ENCODE results near the gene AUTS2. TPM values are rescaled to one million over a fixed set of nuclear protein-coding genes. Genes with fewer than 3 reads are reported as not detected.

Gene AUTS2
- polyA plus RNA-seq, 1 donor (not counting 4 experiments of a cell fraction or from before 2014, with no cell fraction given): 4.7 TPM

GRCh38 chr7:70017357-70017756 is 419.1 kb downstream of the AUTS2 start:
- no peaks in the 10 kb centered on the region for H4K20me1 ChIP-seq (ENCODE audit: control insufficient read depth, extremely low read depth, insufficient read depth, low read length)
- H3K79me2 ChIP-seq (ENCODE audit: control insufficient read depth, insufficient read depth, low read length): no peaks in the 10 kb centered on the region
- H3K4me2 ChIP-seq (ENCODE audit: control insufficient read depth, extremely low read depth, insufficient read depth, low read depth, low read length): no peak overlapping the region
- H3K27me3 ChIP-seq (ENCODE audit: control insufficient read depth, extremely low read depth, insufficient read depth, low read length): no peaks in the 10 kb centered on the region
- no peaks in the 10 kb centered on the region for H3K4me1 ChIP-seq (ENCODE audit: control insufficient read depth, extremely low read depth, insufficient read depth, low read length)
- dilution Hi-C loops (cut with MboI; ENCODE audit: extremely low pct_ligation_motif_present, low sequenced_read_pairs): no loop called here
- no peak for FAIRE-seq
- H3K4me3 ChIP-seq (ENCODE audit: control insufficient read depth in 2 of 3, extremely low read depth in 1 of 3, insufficient read depth in 2 of 3, low read depth in 1 of 3, low read length in 3 of 3): no peak overlapping the region
- no peak for TF ChIP-seq CTCF (optimal IDR thresholded peaks at IDR 0.05 in 1 of 3, IDR thresholded peaks at IDR 0.05 in 1 of 3, conservative IDR thresholded peaks at IDR 0.05 in 1 of 3; ENCODE audit: extremely low read depth in 1 of 3, insufficient read depth in 2 of 3, low read length in 3 of 3)
- no peak for TF ChIP-seq EZH2 (IDR thresholded peaks at IDR 0.05; ENCODE audit: low read length)
- no peak overlapping the region for H2AFZ ChIP-seq (ENCODE audit: control insufficient read depth, low read length)
- H3K9me1 ChIP-seq (ENCODE audit: control insufficient read depth, extremely low read depth, insufficient read depth, low read length): no peaks in the 10 kb centered on the region
- H3K9me3 ChIP-seq (ENCODE audit: control insufficient read depth, low read depth, low read length): no peaks in the 10 kb centered on the region
- no peak for DNase-seq (ENCODE audit: low read depth, low spot score)
- no peak overlapping the region for H3K9ac ChIP-seq (ENCODE audit: control insufficient read depth, extremely low read depth, insufficient read depth, low read length)
- H3K36me3 ChIP-seq (ENCODE audit: control insufficient read depth in 2 of 2, extremely low read depth in 1 of 2, insufficient read depth in 2 of 2, low read length in 2 of 2): no peaks in the 10 kb centered on the region
- H3K27ac ChIP-seq (ENCODE audit: control insufficient read depth, insufficient read depth, low read length): no peak overlapping the region

- TF ChIP-seq EZH2 (IDR thresholded peaks at IDR 0.05; ENCODE audit: low read length) (no peak), CTCF (optimal IDR thresholded peaks at IDR 0.05 in 1 of 3, IDR thresholded peaks at IDR 0.05 in 1 of 3, conservative IDR thresholded peaks at IDR 0.05 in 1 of 3; ENCODE audit: extremely low read depth in 1 of 3, insufficient read depth in 2 of 3, low read length in 3 of 3) (no peak)
- Histone ChIP-seq H3K79me2 (ENCODE audit: control insufficient read depth, insufficient read depth, low read length) (no peaks in the 10 kb centered on the region), H3K4me3 (ENCODE audit: control insufficient read depth in 2 of 3, extremely low read depth in 1 of 3, insufficient read depth in 2 of 3, low read depth in 1 of 3, low read length in 3 of 3) (no peak overlapping the region)
Observed at GRCh38 chr7:70018700-70019099, 420.4 kb downstream of the AUTS2 start.

More at GRCh38 chr7:70018700-70019099, 420.4 kb downstream of the AUTS2 start:
- no peak for DNase-seq (ENCODE audit: low read depth, low spot score)
- no peaks in the 10 kb centered on the region for H3K9me3 ChIP-seq (ENCODE audit: control insufficient read depth, low read depth, low read length)
- H3K27ac ChIP-seq (ENCODE audit: control insufficient read depth, insufficient read depth, low read length): no peak overlapping the region
- no peaks in the 10 kb centered on the region for H4K20me1 ChIP-seq (ENCODE audit: control insufficient read depth, extremely low read depth, insufficient read depth, low read length)
- no peaks in the 10 kb centered on the region for H3K27me3 ChIP-seq (ENCODE audit: control insufficient read depth, extremely low read depth, insufficient read depth, low read length)
- H3K9me1 ChIP-seq (ENCODE audit: control insufficient read depth, extremely low read depth, insufficient read depth, low read length): no peaks in the 10 kb centered on the region
- FAIRE-seq: no peak
- no peaks in the 10 kb centered on the region for H3K4me1 ChIP-seq (ENCODE audit: control insufficient read depth, extremely low read depth, insufficient read depth, low read length)
- H3K36me3 ChIP-seq (ENCODE audit: control insufficient read depth in 2 of 2, extremely low read depth in 1 of 2, insufficient read depth in 2 of 2, low read length in 2 of 2): no peaks in the 10 kb centered on the region
- H3K9ac ChIP-seq (ENCODE audit: control insufficient read depth, extremely low read depth, insufficient read depth, low read length): no peak overlapping the region
- H2AFZ ChIP-seq (ENCODE audit: control insufficient read depth, low read length): no peak overlapping the region
- dilution Hi-C loops (cut with MboI; ENCODE audit: extremely low pct_ligation_motif_present, low sequenced_read_pairs): no loop called here
- H3K4me2 ChIP-seq (ENCODE audit: control insufficient read depth, extremely low read depth, insufficient read depth, low read depth, low read length): no peak overlapping the region
